Renal cortical epithelial cell (primary cell): ENCODE measurements around the gene SEMA3A. TPM values are rescaled to one million over a fixed set of nuclear protein-coding genes. Genes with fewer than 3 reads are reported as not detected.
A peak's percentile ranks its signal among the peaks of the same experiment; 100 is the strongest.

Experiments
- DNase-seq: peaks from one replicate; pipeline ENCODE4 v3.0.0-alpha.2; 2011; ENCODE audit warnings: low read depth
- total RNA-seq: library from RNA; depleted of rRNA; stranded (reverse); fragments of >200 nt; gene quantifications from 2 replicates; pipeline ENCODE4 v1.2.3, GENCODE V29; 2014

The SEMA3A gene
- total RNA-seq, 1 donor from 2014 or later, result 7.1 TPM

DNA sequence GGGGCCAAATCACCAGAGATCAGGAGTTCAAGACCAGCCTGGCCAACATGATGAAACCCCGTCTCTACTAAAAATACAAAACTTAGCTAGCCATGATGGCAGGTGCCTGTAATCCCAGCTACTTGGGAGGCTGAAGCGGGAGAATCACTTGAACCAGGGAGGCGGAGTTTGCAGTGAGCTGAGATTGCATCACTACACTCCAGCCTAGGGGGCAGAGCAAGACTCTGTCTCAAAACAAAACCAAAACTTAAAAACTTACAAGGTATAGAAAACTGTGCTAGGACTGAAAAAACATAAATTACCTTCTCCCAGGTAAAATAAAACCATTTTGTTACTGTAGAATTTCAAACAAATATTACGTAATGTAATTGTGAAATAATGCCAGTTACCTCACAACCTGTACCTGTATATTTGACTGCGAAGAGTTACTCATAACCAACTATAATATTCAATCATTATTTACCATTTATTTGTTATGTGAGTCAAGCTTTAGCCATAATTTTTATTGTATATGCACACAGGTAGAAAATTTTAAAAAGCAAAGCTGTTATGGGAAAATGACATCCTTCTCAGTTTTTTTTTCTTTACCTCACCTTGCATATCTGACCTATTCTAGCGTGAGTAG is 180.9 kb downstream of the SEMA3A start:
- no peak for DNase-seq

GRCh38 chr7:84009782-84010181 is 184.8 kb downstream of the SEMA3A start:
- DNase-seq, result no peak

DNA sequence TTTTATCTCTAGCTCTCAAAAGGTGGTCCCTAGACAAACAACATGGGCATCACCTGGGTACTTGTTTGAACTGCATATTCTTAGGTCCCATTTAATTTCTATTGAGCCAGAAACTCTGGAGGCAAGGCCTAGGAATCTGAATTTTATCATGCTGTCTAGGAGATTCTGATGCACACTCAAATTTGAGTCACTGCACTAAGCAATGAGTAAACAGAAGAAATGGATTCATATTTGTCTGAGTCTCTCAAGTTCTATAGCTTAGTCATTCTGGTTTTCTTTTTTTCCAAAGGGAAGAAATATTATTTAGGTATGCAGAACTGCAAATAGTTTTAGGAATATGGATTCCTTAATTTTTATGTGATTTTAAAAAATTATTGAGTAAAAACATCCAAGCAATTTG is 185.5 kb downstream of the SEMA3A start:
- DNase-seq, result no peak

GRCh38 chr7:84003191-84003590 is 191.4 kb downstream of the SEMA3A start:
- no peak for DNase-seq

DNA sequence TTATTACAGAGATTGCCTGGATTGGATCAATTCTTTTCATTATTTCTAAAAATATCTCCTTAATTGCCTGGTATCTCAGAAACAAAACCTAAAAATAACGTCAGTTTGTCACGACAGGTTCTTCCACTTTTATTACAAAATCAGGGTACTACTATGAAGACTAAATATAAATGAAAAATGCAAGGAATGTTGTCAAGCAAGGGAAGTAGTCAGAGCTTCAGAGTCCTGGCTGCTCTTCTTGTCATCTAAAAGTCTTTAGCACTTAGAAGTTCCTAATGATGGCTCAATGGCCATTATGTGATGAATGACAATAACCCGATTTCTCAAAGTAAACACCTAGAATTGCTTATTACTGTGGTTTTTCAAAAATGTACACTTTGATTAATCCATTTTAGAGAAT is 192.2 kb downstream of the SEMA3A start:
- no peak for DNase-seq

GRCh38 chr7:83996879-83997278 is 197.7 kb downstream of the SEMA3A start:
- DNase-seq, result no peak

DNA sequence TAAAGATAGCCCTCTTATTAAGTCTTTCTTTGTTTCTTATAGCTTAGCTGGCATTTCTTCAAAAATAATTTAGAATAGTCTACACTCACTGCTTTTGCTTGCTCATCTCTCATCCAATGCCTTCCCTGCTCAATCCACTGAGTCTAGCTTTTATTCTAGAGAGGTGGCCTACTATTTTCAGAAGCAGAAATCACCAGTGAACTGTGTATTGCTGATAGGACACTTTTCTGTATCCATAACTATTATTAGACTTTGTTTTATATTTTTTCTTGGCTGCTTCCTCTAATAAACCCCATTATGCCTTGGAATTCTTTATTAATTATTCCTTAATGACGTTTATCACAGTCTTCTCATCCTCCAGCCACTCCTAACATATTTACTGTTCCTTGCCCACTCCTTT is 206.8 kb downstream of the SEMA3A start:
- no peak for DNase-seq

DNA sequence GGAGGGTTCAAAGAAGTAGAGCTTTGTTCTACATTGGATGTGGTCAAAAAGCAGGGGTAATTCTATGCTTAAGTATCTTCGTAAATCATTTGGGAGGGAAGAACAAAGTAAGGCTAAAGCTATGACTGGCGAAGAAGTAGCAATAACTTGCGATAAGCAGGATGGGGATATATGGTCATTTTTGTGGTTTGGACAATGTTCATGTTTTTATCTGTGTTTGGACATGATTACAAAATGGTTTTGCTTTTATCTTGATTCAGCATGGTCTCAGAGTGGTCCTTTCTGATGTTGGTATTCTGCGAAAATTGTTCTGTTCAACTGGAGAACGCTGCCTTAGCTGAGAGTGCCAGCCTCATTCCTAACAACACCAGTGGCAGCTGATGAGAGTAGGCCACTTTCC is 208.8 kb downstream of the SEMA3A start:
- DNase-seq, result no peak

GRCh38 chr7:83984591-83984990 is 210.0 kb downstream of the SEMA3A start:
- DNase-seq, result no peak

- no peak for DNase-seq
Measured at GRCh38 chr7:83984076-83984475, 210.5 kb downstream of the SEMA3A start.

- DNase-seq, result no peak
Measured at GRCh38 chr7:83983606-83984005, 211.0 kb downstream of the SEMA3A start.

GRCh38 chr7:83976302-83976701 is 218.3 kb downstream of the SEMA3A start:
- DNase-seq, result peak; percentile 26

DNA sequence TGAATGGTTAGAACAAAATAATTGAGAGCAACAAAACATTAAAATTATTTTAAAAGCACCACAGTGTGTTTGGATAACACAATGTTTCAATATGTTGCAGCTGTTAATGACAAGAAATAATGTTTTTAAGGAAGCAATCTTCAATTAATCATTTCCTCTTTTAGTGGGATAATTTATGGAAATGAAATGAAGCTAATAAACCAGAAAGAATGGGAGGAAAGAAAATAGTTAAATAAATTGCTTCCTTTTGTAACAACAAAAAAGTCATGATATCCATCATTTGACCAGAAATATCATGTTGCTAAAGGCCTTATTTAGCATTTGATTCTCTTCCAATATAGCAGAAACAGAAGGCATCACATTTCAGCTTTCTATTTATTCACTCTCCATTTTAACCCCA is 224.5 kb downstream of the SEMA3A start:
- no peak for DNase-seq

- DNase-seq, result no peak
Measured at GRCh38 chr7:83964318-83964717, 230.3 kb downstream of the SEMA3A start.

DNA sequence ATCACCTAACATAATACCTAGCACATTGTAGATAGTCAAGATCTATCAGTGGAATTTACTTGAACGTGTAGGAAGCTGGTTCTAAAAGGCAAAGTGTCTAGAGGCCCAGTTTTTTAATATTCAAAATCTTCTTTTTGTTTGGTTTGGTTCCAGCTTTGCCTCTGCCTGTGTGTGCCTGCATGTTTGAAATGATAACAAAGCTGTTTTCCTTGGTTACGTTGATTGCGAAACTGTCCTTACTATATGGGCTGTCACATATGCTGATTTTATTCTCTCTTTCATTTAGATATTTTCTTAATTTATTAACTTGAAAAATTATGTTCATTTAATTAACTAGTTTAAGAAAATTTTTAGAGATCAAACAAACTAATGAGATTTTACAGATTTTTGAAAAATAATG is 237.3 kb downstream of the SEMA3A start:
- peak; percentile 15 for DNase-seq

DNA sequence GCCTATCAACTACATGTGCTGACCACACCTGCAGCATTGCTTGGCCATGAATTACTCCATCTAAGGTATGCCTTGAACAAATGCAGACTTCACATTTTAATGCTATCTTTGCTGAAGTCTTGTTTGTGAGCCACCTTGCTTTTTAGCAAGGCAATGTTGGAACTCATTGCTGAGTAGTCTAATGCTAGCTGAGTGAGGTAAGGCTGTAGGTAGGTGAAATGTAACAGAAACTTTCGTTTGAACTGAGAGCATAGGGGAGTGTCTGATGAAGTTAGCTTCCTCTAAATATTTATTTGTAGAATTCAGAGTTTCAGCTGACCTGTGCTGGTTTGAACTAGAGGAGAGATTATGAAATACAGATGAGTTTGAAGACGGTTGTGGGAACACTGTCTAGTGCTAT is 238.5 kb downstream of the SEMA3A start:
- DNase-seq, result no peak

GRCh38 chr7:83952236-83952635 is 242.4 kb downstream of the SEMA3A start:
- no peak for DNase-seq

GRCh38 chr7:83947260-83947659 is 247.3 kb downstream of the SEMA3A start:
- peak; percentile 3 for DNase-seq

DNA sequence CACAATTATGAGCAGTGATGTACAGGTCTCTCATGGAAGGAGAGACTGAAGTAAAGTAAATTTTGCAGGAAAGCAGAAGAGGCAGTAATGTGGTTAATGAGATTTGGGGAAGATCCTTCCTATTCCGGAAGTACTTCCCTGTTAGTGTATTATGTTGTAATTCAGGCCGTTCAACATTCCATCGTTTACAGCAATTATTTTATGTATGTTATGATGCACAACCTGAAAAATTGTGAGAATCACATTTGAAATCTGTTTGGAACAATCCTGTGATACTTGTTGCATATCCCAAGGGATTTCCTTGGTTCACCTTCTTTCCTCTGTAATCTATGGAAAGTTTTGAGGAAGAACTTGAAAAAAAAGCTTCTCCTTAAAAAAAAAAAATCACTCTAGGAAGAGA is 247.8 kb downstream of the SEMA3A start:
- DNase-seq, result no peak

GRCh38 chr7:83941300-83941699 is 253.3 kb downstream of the SEMA3A start:
- DNase-seq, result peak; percentile 3

DNA sequence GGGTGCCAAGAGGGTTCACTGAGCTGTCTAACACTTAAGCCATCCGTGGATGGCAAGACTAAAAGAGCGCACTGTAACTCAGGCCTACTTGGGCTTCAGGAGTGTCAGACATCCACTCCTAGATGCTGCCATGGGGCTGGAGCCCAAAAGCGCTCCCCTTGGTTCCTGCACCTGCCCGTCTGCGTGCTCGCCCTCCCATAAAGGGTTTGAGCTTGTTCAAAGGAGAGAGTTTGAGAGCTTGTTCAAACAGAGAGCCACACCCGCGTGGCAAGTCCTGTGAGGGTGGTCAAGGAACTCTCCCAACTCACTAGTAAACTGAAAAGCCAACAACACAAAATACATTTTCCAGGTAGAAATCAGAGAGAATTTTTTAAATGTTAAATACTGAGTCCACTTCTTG is 256.7 kb downstream of the SEMA3A start:
- no peak for DNase-seq

DNA sequence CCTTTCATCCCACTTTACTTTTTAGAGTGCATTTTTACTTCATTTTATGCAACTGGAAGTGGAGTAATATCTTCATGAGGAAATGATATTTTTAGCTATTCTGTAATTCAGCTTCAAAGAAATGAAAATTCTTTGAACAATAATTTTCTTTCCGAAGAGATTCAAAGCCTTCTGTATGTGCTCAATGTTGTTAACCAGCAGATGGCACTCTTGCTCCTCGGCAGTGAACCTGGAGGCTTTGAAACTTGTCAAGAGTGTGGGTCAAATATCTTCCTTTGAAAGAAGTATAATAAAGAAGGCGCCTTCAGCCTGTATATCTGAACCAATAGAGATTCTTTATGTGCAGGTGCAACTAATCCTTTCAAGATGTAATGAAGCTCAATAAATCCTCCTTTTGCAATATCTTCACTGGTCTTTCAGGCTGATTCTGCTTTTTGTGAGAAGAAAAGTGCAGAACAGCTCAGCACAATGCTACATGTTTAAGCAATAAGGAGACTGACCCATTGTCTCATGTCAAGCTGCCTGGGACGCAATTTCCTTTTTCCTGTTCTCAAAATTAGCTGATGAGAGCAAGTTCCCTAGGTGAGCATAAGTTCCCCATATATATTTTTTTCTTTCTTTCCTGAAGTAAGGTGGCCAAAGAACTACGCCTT is 258.4 kb downstream of the SEMA3A start:
- peak; percentile 71 for DNase-seq

DNA sequence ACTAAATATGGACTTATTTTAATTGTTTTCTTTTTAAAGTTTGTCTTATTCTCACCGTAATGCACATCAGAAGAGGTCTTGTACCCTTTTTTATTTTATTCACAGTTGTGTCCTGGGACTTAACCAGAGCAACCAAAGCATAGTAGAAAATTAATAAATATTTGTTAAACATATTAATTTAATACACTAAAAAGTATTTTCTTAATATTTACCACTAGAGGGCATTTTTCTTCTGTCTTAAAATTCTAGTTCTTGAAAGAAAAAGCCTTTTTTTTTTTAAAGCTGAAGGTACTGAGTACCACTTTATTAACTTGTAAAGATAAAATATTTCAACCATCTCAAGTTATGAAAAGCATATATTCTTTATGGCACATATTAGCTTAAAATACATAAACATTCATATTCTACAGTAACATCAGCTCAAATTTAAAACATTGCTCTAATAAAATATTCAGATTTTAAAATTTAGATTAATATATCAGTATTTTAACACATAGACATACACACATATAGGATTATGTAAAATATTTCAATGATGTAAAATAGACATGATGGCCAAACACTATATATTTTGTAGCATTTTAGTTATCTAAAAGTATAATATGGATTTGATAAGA is 260.4 kb downstream of the SEMA3A start:
- peak; percentile 23 for DNase-seq
